Natural killer cell (primary cell): ENCODE results near the gene IP6K3. TPM values are rescaled to one million over a fixed set of nuclear protein-coding genes. Genes with fewer than 3 reads are reported as not detected.

Experiments used
- ATAC-seq, 3 donors: fragments of 150-1000 bp in 2 of 3; fragments of 200-7000 bp in 1 of 3; cut with Tn5 transposase; 1 replicate in 1 of 3; 2 replicates in 2 of 3; pipeline ENCODE4 v1.10.0; 2021; ENCODE audit warnings: mild to moderate bottlenecking in 2 of 3, moderate library complexity in 2 of 3
- DNase-seq, 2 donors: peaks; one replicate each; pipeline versions ENCODE4 v3.0.0 to v3.0.0-alpha.2; 2013 to 2021; ENCODE audit warnings: mixed read lengths in 1 of 2
- H3K27ac ChIP-seq: one replicate; pipeline ENCODE4 v1.5.1; 2013; ENCODE audit warnings: mild to moderate bottlenecking, low read length
- H3K27me3 ChIP-seq: one replicate; pipeline ENCODE4 v1.6.1; 2013; ENCODE audit warnings: low read length; ENCODE audit not compliant: control insufficient read depth, insufficient read depth
- H3K36me3 ChIP-seq: one replicate; pipeline ENCODE4 v1.6.1; 2013; ENCODE audit warnings: low read length; ENCODE audit not compliant: control insufficient read depth, insufficient read depth
- H3K4me1 ChIP-seq: one replicate; pipeline ENCODE4 v1.6.1; 2013; ENCODE audit warnings: low read length; ENCODE audit not compliant: control insufficient read depth, insufficient read depth
- H3K4me3 ChIP-seq: one replicate; pipeline ENCODE4 v1.5.1; 2013; ENCODE audit warnings: low read length
- H3K9me3 ChIP-seq: one replicate; pipeline ENCODE4 v1.6.1; 2013; ENCODE audit warnings: low read length; ENCODE audit not compliant: control insufficient read depth, insufficient read depth
- H3K27ac Mint-ChIP-seq, 2 donors: one replicate each; pipeline ENCODE4 v1.8.0; 2022; ENCODE audit warnings: mild to moderate bottlenecking in 2 of 2, mixed read lengths in 2 of 2, moderate library complexity in 1 of 2
- H3K27me3 Mint-ChIP-seq, 2 donors: one replicate each; pipeline ENCODE4 v1.8.0; 2022; ENCODE audit warnings: low read depth in 2 of 2, mixed read lengths in 2 of 2
- H3K36me3 Mint-ChIP-seq: one replicate; pipeline ENCODE4 v1.8.0; 2022; ENCODE audit warnings: mixed read lengths
- H3K4me1 Mint-ChIP-seq, 2 donors: one replicate each; pipeline ENCODE4 v1.8.0; 2022; ENCODE audit warnings: mixed read lengths in 2 of 2
- H3K4me3 Mint-ChIP-seq: one replicate; pipeline ENCODE4 v1.8.0; 2022; ENCODE audit warnings: mild to moderate bottlenecking, moderate library complexity, mixed read lengths
- H3K9me3 Mint-ChIP-seq, 2 donors: one replicate each; pipeline ENCODE4 v1.8.0; 2022; ENCODE audit warnings: mixed read lengths in 2 of 2
- CTCF ChIP-seq: fragments of 200-600 bp; IDR thresholded peaks from one replicate; pipeline ENCODE4 v1.8.0; 2022; ENCODE audit warnings: antibody characterized with exemption
- WGBS: methylation state at CpG from one replicate; pipeline ENCODE4 v1.1.7; 2013; ENCODE audit warnings: missing lambda C conversion rate; ENCODE audit not compliant: insufficient coverage; 5-methylcytosine and 5-hydroxymethylcytosine counted together
- intact Hi-C: fragments of 100-400 bp; cut with micrococcal nuclease; formaldehyde crosslinking; loops from one replicate; pipeline ENCODE4 v1.14.2; 2022
- total RNA-seq, 4 donors: library from RNA; stranded (reverse); fragments of 120-200 nt in 1 of 4; gene quantifications; one replicate each; pipeline versions ENCODE4 v1.2.3 to v1.2.4, GENCODE V29; 2013 to 2022

IP6K3 gene
- total RNA-seq, 3 donors from 2014 or later (not counting 1 experiment from before 2014, with no cell fraction given): not detected

GRCh38 chr6:33786736-33787135, 40.0 kb upstream of the IP6K3 start:
- intact Hi-C loops: no loop called here
- no peaks in the 10 kb centered on the region for H3K27me3 Mint-ChIP-seq
- H3K36me3 Mint-ChIP-seq: no peaks in the 10 kb centered on the region
- peaks cover 35% of the 10 kb centered on the region for H3K4me1 ChIP-seq
- ATAC-seq (no peak), DNase-seq (no peak)
- H3K9me3 ChIP-seq: no peaks in the 10 kb centered on the region
- H3K27ac Mint-ChIP-seq: peak overlapping the region; percentile 90 to 96
- WGBS: 99% methylated on average over 3 of the region's 3 CpGs
- no peak overlapping the region for H3K4me3 ChIP-seq
- no peaks in the 10 kb centered on the region for H3K27me3 ChIP-seq
- H3K4me1 Mint-ChIP-seq: peaks cover 57 to 64% of the 10 kb centered on the region in 2 donors
- TF ChIP-seq CTCF: no peak
- H3K36me3 ChIP-seq: peaks cover 45% of the 10 kb centered on the region
- peak overlapping the region; percentile 98 for H3K4me3 Mint-ChIP-seq
- no peaks in the 10 kb centered on the region for H3K9me3 Mint-ChIP-seq
- peak overlapping the region; percentile 64 for H3K27ac ChIP-seq

GRCh38 chr6:33785778-33786177, 39.1 kb upstream of the IP6K3 start:
- H3K9me3 ChIP-seq: no peaks in the 10 kb centered on the region
- intact Hi-C loops: no loop called here
- 98% methylated on average over 3 of the region's 3 CpGs for WGBS
- H3K27me3 ChIP-seq: no peaks in the 10 kb centered on the region
- no peak overlapping the region for H3K27ac ChIP-seq
- TF ChIP-seq CTCF: no peak
- H3K4me3 ChIP-seq: no peak overlapping the region
- Mint-ChIP-seq H3K27ac (peak overlapping the region; percentile 90 to 96), H3K4me1 (peaks cover 57 to 68% of the 10 kb centered on the region in 2 donors), H3K27me3 (no peaks in the 10 kb centered on the region), H3K4me3 (peak overlapping the region; percentile 98), H3K9me3 (no peaks in the 10 kb centered on the region), H3K36me3 (no peaks in the 10 kb centered on the region)
- peaks cover 35% of the 10 kb centered on the region for H3K4me1 ChIP-seq
- DNase-seq (no peak), ATAC-seq (no peak)
- peaks cover 52% of the 10 kb centered on the region for H3K36me3 ChIP-seq

GRCh38 chr6:33784787-33785186, 38.1 kb upstream of the IP6K3 start:
- WGBS: 92% methylated on average over 13 of the region's 13 CpGs
- peaks cover 62% of the 10 kb centered on the region for H3K36me3 ChIP-seq
- H3K4me1 Mint-ChIP-seq: peaks cover 55 to 67% of the 10 kb centered on the region in 2 donors
- H3K27ac Mint-ChIP-seq: no peak overlapping the region
- H3K4me3 ChIP-seq: no peak overlapping the region
- ATAC-seq (no peak), DNase-seq (no peak)
- H3K27me3 ChIP-seq: no peaks in the 10 kb centered on the region
- intact Hi-C loops: no loop called here
- H3K9me3 Mint-ChIP-seq: no peaks in the 10 kb centered on the region
- TF ChIP-seq CTCF: no peak
- no peaks in the 10 kb centered on the region for H3K9me3 ChIP-seq
- H3K4me3 Mint-ChIP-seq: no peak overlapping the region
- peaks cover 35% of the 10 kb centered on the region for H3K4me1 ChIP-seq
- no peak overlapping the region for H3K27ac ChIP-seq
- H3K36me3 Mint-ChIP-seq: no peaks in the 10 kb centered on the region
- no peaks in the 10 kb centered on the region for H3K27me3 Mint-ChIP-seq

- Mint-ChIP-seq H3K27me3 (no peaks in the 10 kb centered on the region), H3K27ac (no peak overlapping the region), H3K4me3 (no peak overlapping the region), H3K9me3 (no peaks in the 10 kb centered on the region), H3K36me3 (no peaks in the 10 kb centered on the region), H3K4me1 (peaks cover 47 to 59% of the 10 kb centered on the region in 2 donors)
- Histone ChIP-seq H3K4me1 (peaks cover 30% of the 10 kb centered on the region), H3K27me3 (no peaks in the 10 kb centered on the region), H3K9me3 (no peaks in the 10 kb centered on the region), H3K4me3 (no peak overlapping the region), H3K36me3 (peaks cover 71% of the 10 kb centered on the region), H3K27ac (no peak overlapping the region)
- TF ChIP-seq CTCF: no peak
- intact Hi-C loops: no loop called here
- DNase-seq (no peak), ATAC-seq (no peak)
- 97% methylated on average over 8 of the region's 10 CpGs for WGBS
These were observed 37.2 kb upstream of the IP6K3 start for GRCh38 chr6:33783781-33784520.
